NB4 (cell line): Measurements from ENCODE around the gene CTSD.

ENCODE experiments used
- CTCF ChIP-seq: IDR thresholded peaks from one replicate; pipeline ENCODE4 v1.5.1; 2012; ENCODE audit warnings: low read depth, low read length
- MAX ChIP-seq: IDR thresholded peaks from 2 replicates; pipeline ENCODE4 v1.6.1; 2011; ENCODE audit warnings: low read depth, low read length
- POLR2A ChIP-seq: IDR thresholded peaks from 2 replicates; pipeline ENCODE4 v1.6.1; 2011; ENCODE audit warnings: mild to moderate bottlenecking; ENCODE audit not compliant: insufficient read length; ENCODE audit errors: extremely low read depth

GRCh38 chr11:1763336-1763795, 361 bp downstream of the CTSD start:
- TF ChIP-seq CTCF (no peak), POLR2A (no peak), MAX (no peak)
